K562 (cell line): ENCODE measurements around the gene FARP1. TPM values are rescaled to one million over a fixed set of nuclear protein-coding genes. Genes with fewer than 3 reads are reported as not detected.

Experiments
- BDP1 ChIP-seq: IDR thresholded peaks from 3 replicates; pipeline ENCODE4 v1.6.1; 2011; ENCODE audit not compliant: insufficient read length, insufficient read depth
- CBX8 ChIP-seq: fragments of 200-600 bp; sonication (generic); IDR thresholded peaks from 2 replicates; pipeline ENCODE4 v1.6.1; 2012; ENCODE audit warnings: borderline replicate concordance, mixed run types, low read depth, mild to moderate bottlenecking, moderate library complexity, mixed read lengths, low read length, control low read depth, inconsistent platforms; ENCODE audit not compliant: poor library complexity, severe bottlenecking; ENCODE audit errors: extremely low read depth
- CLOCK ChIP-seq: fragments of 250-450 bp; sonication (Bioruptor Pico); IDR thresholded peaks from 2 replicates; pipeline ENCODE4 v1.4.0; 2020; ENCODE audit warnings: mild to moderate bottlenecking, moderate library complexity, borderline replicate concordance
- CREB1 ChIP-seq, 2 experiments: sonication (generic) in 1 of 2; formaldehyde crosslinking in 1 of 2; IDR thresholded peaks; 2 replicates each; pipeline versions ENCODE4 v1.6.1 to v1.8.0; 2012 to 2022; ENCODE audit warnings: inconsistent platforms in 1 of 2, mild to moderate bottlenecking in 1 of 2, missing genetic modification reagents in 1 of 2, moderate library complexity in 1 of 2
- ETS2 ChIP-seq: IDR thresholded peaks from 2 replicates; pipeline ENCODE4 v1.6.1; 2016; ENCODE audit warnings: borderline replicate concordance, missing genetic modification characterization, mild to moderate bottlenecking, moderate library complexity, missing compliant biosample characterization; ENCODE audit not compliant: poor library complexity, severe bottlenecking
- NR3C1 ChIP-seq: sonication (generic); formaldehyde crosslinking; IDR thresholded peaks from 2 replicates; pipeline ENCODE4 v1.8.1; 2022; ENCODE audit warnings: missing genetic modification reagents
- RNF2 ChIP-seq: sonication (generic); IDR thresholded peaks from 2 replicates; pipeline ENCODE4 v1.6.1; 2016
- TCF3 ChIP-seq: sonication (generic); formaldehyde crosslinking; IDR thresholded peaks from 2 replicates; pipeline ENCODE4 v1.4.0; 2020; ENCODE audit warnings: mild to moderate bottlenecking, missing genetic modification reagents
- ZNF197 ChIP-seq: fragments of 200-800 bp; sonication (Bioruptor generic); IDR thresholded peaks from 2 replicates; pipeline ENCODE4 v1.6.1; 2016; ENCODE audit warnings: low read depth, missing genetic modification characterization, missing compliant biosample characterization
- polyA plus RNA-seq, 8 experiments: library from polyadenylated mRNA; depleted of rRNA in 4 of 8; stranded (reverse) in 5 of 8; unstranded in 3 of 8; fragments of >200 nt; fragmentation: Nextera tagmentation in 2 of 8; fragmentation: Illumina TruSeq in 1 of 8; extraction: Ambion mirVana in 2 of 8; extraction: Trizol in 1 of 8; gene quantifications; 2 replicates each; pipeline versions ENCODE4 v1.2.1 to v1.2.3, GENCODE V29; 2011 to 2014; ENCODE audit warnings: inconsistent platforms in 1 of 8, missing spikeins in 1 of 8
- total RNA-seq, 7 experiments: library from RNA; depleted of rRNA in 6 of 7; stranded (reverse); fragments of >200 nt in 6 of 7; fragmentation: Illumina TruSeq in 2 of 7; extraction: Trizol in 2 of 7; gene quantifications; 2 replicates each; pipeline versions ENCODE4 v1.2.1 to v1.2.3, GENCODE V29; 2011 to 2021; ENCODE audit warnings: low replicate concordance in 1 of 7

Gene FARP1
- total and polyA plus RNA-seq, 9 of the 15 experiments (the other 6 are each of a cell fraction or from before 2014, with no cell fraction given), result 0.03 to 0.29 (median 0.05) TPM; not detected in 3

- TF ChIP-seq CLOCK (no peak), NR3C1 (CRISPR knock-in tag) (no peak), CBX8 (no peak), ETS2 (tag) (no peak), BDP1 (no peak), CREB1 (IDR thresholded peaks at IDR 0.05) (no peak), CREB1 (CRISPR knock-in tag; IDR thresholded peaks at IDR 0.05) (no peak), RNF2 (no peak), TCF3 (CRISPR knock-in tag) (no peak), ZNF197 (CRISPR knock-in tag) (no peak)
These were observed 142.4 kb downstream of the FARP1 start (continued) for GRCh38 chr13:98285317-98285716.
